ENCODE data around the gene CACNG3.

The CACNG3 gene

DNA sequence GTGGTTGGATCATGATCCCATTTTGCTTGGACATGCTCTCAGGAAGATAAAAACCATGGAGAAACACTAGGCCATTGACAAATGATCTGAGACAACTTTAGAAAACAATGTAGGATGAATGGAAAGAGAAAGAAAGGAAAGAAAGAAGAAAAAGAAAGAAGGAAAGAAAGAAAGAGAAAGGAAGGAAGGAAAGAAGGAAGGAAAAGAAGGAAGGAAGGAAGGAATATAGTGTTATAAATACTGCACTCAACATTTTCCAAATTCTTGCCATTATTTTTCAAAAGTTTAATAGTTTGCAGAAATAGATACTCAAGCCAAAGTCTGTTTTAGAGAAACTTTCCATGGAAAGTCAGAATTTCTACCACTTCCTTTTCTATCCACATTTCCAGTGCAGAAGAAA lies 39.2 kb upstream of the CACNG3 start:
- H3K36me3 ChIP-seq (ENCODE audit: control insufficient read depth in 1 of 2, insufficient read depth in 2 of 2, low read depth in 1 of 2, low read length in 2 of 2), result no peaks in the 10 kb centered on the region
- no peaks in the 10 kb centered on the region for H3K4me1 ChIP-seq (ENCODE audit: control insufficient read depth, insufficient read depth, low read depth, low read length)
- no peak overlapping the region for H3K27ac ChIP-seq (ENCODE audit: low read length, poor library complexity, severe bottlenecking)
- H3K9me3 ChIP-seq (ENCODE audit: control insufficient read depth, low read length), result no peaks in the 10 kb centered on the region
- no peak overlapping the region for H2BK15ac ChIP-seq (ENCODE audit: low read depth, poor library complexity, severe bottlenecking)
- no peak overlapping the region for H2BK120ac ChIP-seq (ENCODE audit: low read depth, low read length)
- no peaks in the 10 kb centered on the region for H3K27me3 ChIP-seq (ENCODE audit: control insufficient read depth in 1 of 2, insufficient read depth in 1 of 2, low read length in 2 of 2)
- H2BK12ac ChIP-seq (ENCODE audit: low read length in 2 of 2), result no peak overlapping the region
- no peak overlapping the region for H3K18ac ChIP-seq (ENCODE audit: low read depth in 1 of 2, low read length in 2 of 2)
- no peak overlapping the region for H3K4me2 ChIP-seq (ENCODE audit: low read length, poor library complexity, severe bottlenecking)
- H4K8ac ChIP-seq (ENCODE audit: low read length), result no peak overlapping the region
- no peak overlapping the region for H3K9ac ChIP-seq (ENCODE audit: low read length)
- H2BK5ac ChIP-seq (ENCODE audit: low read depth, low read length, poor library complexity, severe bottlenecking), result no peak overlapping the region
- no peaks in the 10 kb centered on the region for H3K79me1 ChIP-seq (replicated peaks; ENCODE audit: low read length, poor library complexity, severe bottlenecking)
- H3K4me3 ChIP-seq (ENCODE audit: insufficient read depth in 1 of 2, low read depth in 1 of 2, low read length in 2 of 2), result no peak overlapping the region
- H2AK5ac ChIP-seq (ENCODE audit: low read length, severe bottlenecking), result no peak overlapping the region
- no peak overlapping the region for H3K23ac ChIP-seq (ENCODE audit: low read length in 2 of 2)
- H3K14ac ChIP-seq (ENCODE audit: low read length in 2 of 2), result no peak overlapping the region
- no peak for DNase-seq
- no peak overlapping the region for H3K4ac ChIP-seq (ENCODE audit: low read depth in 1 of 2, low read length in 2 of 2)
- no peak overlapping the region for H2AFZ ChIP-seq (ENCODE audit: low read depth, low read length)
- no peak overlapping the region for H4K91ac ChIP-seq (ENCODE audit: low read length)

DNA sequence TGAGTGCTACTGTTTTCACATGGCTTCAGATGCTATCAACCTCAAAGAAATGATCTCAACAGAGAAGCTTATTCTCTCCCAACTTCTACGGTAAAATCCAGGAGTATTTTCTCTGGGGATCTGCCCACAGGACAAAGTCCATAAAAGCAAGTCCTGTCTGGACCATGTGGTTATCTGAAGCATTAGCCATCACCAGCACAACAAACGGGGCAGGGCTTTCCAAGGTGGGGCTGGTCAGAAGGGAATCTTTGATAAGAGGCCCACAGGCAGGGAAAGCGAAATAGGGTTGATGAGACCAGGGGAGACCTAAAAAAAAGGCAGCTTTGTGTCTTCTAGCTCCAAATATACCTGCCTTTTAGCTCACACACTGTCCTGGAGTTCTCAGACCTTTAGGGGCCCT lies 38.7 kb upstream of the CACNG3 start:
- H3K4me2 ChIP-seq (ENCODE audit: low read length, poor library complexity, severe bottlenecking), result no peak overlapping the region
- no peak overlapping the region for H3K18ac ChIP-seq (ENCODE audit: low read depth in 1 of 2, low read length in 2 of 2)
- H3K14ac ChIP-seq (ENCODE audit: low read length in 2 of 2), result no peak overlapping the region
- H3K4me3 ChIP-seq (ENCODE audit: insufficient read depth in 1 of 2, low read depth in 1 of 2, low read length in 2 of 2), result no peak overlapping the region
- WGBS, result 60% methylated on average over 2 of the region's 3 CpGs
- no peak overlapping the region for H2BK12ac ChIP-seq (ENCODE audit: low read length in 2 of 2)
- H3K79me1 ChIP-seq (replicated peaks; ENCODE audit: low read length, poor library complexity, severe bottlenecking), result no peaks in the 10 kb centered on the region
- no peaks in the 10 kb centered on the region for H3K4me1 ChIP-seq (ENCODE audit: control insufficient read depth, insufficient read depth, low read depth, low read length)
- H3K9ac ChIP-seq (ENCODE audit: low read length), result no peak overlapping the region
- H3K27ac ChIP-seq (ENCODE audit: low read length, poor library complexity, severe bottlenecking), result no peak overlapping the region
- no peak overlapping the region for H2BK120ac ChIP-seq (ENCODE audit: low read depth, low read length)
- H2BK5ac ChIP-seq (ENCODE audit: low read depth, low read length, poor library complexity, severe bottlenecking), result no peak overlapping the region
- no peaks in the 10 kb centered on the region for H3K27me3 ChIP-seq (ENCODE audit: control insufficient read depth in 1 of 2, insufficient read depth in 1 of 2, low read length in 2 of 2)
- no peaks in the 10 kb centered on the region for H3K36me3 ChIP-seq (ENCODE audit: control insufficient read depth in 1 of 2, insufficient read depth in 2 of 2, low read depth in 1 of 2, low read length in 2 of 2)
- no peak overlapping the region for H3K4ac ChIP-seq (ENCODE audit: low read depth in 1 of 2, low read length in 2 of 2)
- H2AFZ ChIP-seq (ENCODE audit: low read depth, low read length), result no peak overlapping the region
- H2BK15ac ChIP-seq (ENCODE audit: low read depth, poor library complexity, severe bottlenecking), result no peak overlapping the region
- no peak overlapping the region for H4K8ac ChIP-seq (ENCODE audit: low read length)
- no peak overlapping the region for H2AK5ac ChIP-seq (ENCODE audit: low read length, severe bottlenecking)
- DNase-seq, result no peak
- no peak overlapping the region for H4K91ac ChIP-seq (ENCODE audit: low read length)
- no peaks in the 10 kb centered on the region for H3K9me3 ChIP-seq (ENCODE audit: control insufficient read depth, low read length)
- no peak overlapping the region for H3K23ac ChIP-seq (ENCODE audit: low read length in 2 of 2)

GRCh38 chr16:24218299-24218698 lies 37.8 kb upstream of the CACNG3 start:
- no peak for DNase-seq
- Histone ChIP-seq H3K4me1 (ENCODE audit: control insufficient read depth, insufficient read depth, low read depth, low read length) (no peaks in the 10 kb centered on the region), H2BK12ac (ENCODE audit: low read length in 2 of 2) (no peak overlapping the region), H2BK5ac (ENCODE audit: low read depth, low read length, poor library complexity, severe bottlenecking) (no peak overlapping the region), H3K18ac (ENCODE audit: low read depth in 1 of 2, low read length in 2 of 2) (no peak overlapping the region), H3K9ac (ENCODE audit: low read length) (no peak overlapping the region), H3K4me3 (ENCODE audit: insufficient read depth in 1 of 2, low read depth in 1 of 2, low read length in 2 of 2) (no peak overlapping the region), H2AFZ (ENCODE audit: low read depth, low read length) (no peak overlapping the region), H3K36me3 (ENCODE audit: control insufficient read depth in 1 of 2, insufficient read depth in 2 of 2, low read depth in 1 of 2, low read length in 2 of 2) (no peaks in the 10 kb centered on the region), H2AK5ac (ENCODE audit: low read length, severe bottlenecking) (no peak overlapping the region), H3K27me3 (ENCODE audit: control insufficient read depth in 1 of 2, insufficient read depth in 1 of 2, low read length in 2 of 2) (no peaks in the 10 kb centered on the region), H2BK120ac (ENCODE audit: low read depth, low read length) (no peak overlapping the region), H3K9me3 (ENCODE audit: control insufficient read depth, low read length) (no peaks in the 10 kb centered on the region), H2BK15ac (ENCODE audit: low read depth, poor library complexity, severe bottlenecking) (no peak overlapping the region), H3K79me1 (replicated peaks; ENCODE audit: low read length, poor library complexity, severe bottlenecking) (no peaks in the 10 kb centered on the region), H4K91ac (ENCODE audit: low read length) (no peak overlapping the region), H3K27ac (ENCODE audit: low read length, poor library complexity, severe bottlenecking) (no peak overlapping the region), H3K23ac (ENCODE audit: low read length in 2 of 2) (no peak overlapping the region), H3K14ac (ENCODE audit: low read length in 2 of 2) (no peak overlapping the region), H3K4me2 (ENCODE audit: low read length, poor library complexity, severe bottlenecking) (no peak overlapping the region), H3K4ac (ENCODE audit: low read depth in 1 of 2, low read length in 2 of 2) (no peak overlapping the region), H4K8ac (ENCODE audit: low read length) (no peak overlapping the region)
- WGBS, result 20% methylated on average over 1 of the region's 4 CpGs

DNA sequence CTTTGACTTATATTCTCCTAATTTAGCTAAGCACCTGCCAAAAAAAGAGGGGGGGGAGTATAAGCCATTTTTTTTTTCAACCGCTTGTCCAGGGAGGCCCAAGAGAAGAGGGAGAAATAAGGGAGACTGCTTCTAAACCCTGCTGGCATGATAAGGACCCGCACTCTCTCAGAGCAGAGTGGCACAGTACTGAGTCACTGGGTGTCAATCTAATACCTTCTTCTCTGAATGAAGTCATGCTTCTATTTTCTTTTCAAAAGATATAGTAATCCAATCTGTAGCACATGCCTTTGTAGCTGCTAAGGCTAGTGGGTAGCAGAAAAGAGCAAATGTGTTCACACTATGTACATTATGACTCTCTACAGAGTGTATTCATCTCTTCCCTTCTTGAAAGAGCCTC lies 34.9 kb upstream of the CACNG3 start:
- Histone ChIP-seq H3K36me3 (ENCODE audit: control insufficient read depth in 1 of 2, insufficient read depth in 2 of 2, low read depth in 1 of 2, low read length in 2 of 2) (no peaks in the 10 kb centered on the region), H2BK5ac (ENCODE audit: low read depth, low read length, poor library complexity, severe bottlenecking) (no peak overlapping the region), H3K4me3 (ENCODE audit: insufficient read depth in 1 of 2, low read depth in 1 of 2, low read length in 2 of 2) (no peak overlapping the region), H3K4me1 (ENCODE audit: control insufficient read depth, insufficient read depth, low read depth, low read length) (no peaks in the 10 kb centered on the region), H3K27me3 (ENCODE audit: control insufficient read depth in 1 of 2, insufficient read depth in 1 of 2, low read length in 2 of 2) (no peaks in the 10 kb centered on the region), H2AFZ (ENCODE audit: low read depth, low read length) (no peak overlapping the region), H2BK12ac (ENCODE audit: low read length in 2 of 2) (no peak overlapping the region), H3K79me1 (replicated peaks; ENCODE audit: low read length, poor library complexity, severe bottlenecking) (no peaks in the 10 kb centered on the region), H3K18ac (ENCODE audit: low read depth in 1 of 2, low read length in 2 of 2) (no peak overlapping the region), H3K23ac (ENCODE audit: low read length in 2 of 2) (no peak overlapping the region), H2BK15ac (ENCODE audit: low read depth, poor library complexity, severe bottlenecking) (no peak overlapping the region), H3K4me2 (ENCODE audit: low read length, poor library complexity, severe bottlenecking) (no peak overlapping the region), H3K4ac (ENCODE audit: low read depth in 1 of 2, low read length in 2 of 2) (no peak overlapping the region), H2AK5ac (ENCODE audit: low read length, severe bottlenecking) (no peak overlapping the region), H4K8ac (ENCODE audit: low read length) (no peak overlapping the region), H3K9ac (ENCODE audit: low read length) (no peak overlapping the region), H2BK120ac (ENCODE audit: low read depth, low read length) (no peak overlapping the region), H4K91ac (ENCODE audit: low read length) (no peak overlapping the region), H3K14ac (ENCODE audit: low read length in 2 of 2) (no peak overlapping the region), H3K27ac (ENCODE audit: low read length, poor library complexity, severe bottlenecking) (no peak overlapping the region), H3K9me3 (ENCODE audit: control insufficient read depth, low read length) (no peaks in the 10 kb centered on the region)
- DNase-seq, result no peak
- 83% methylated on average over 2 of the region's 2 CpGs for WGBS
